RPMI7951 (cell line): ENCODE measurements around the gene INTS4. TPM values are rescaled to one million over a fixed set of nuclear protein-coding genes. Genes with fewer than 3 reads are reported as not detected.
"Not testable (repeated sequence)": the region's sequence is repeated elsewhere in the genome, so short reads cannot be mapped to it uniquely, and the experiment has no call there.

Source experiments
- DNase-seq: peaks from one replicate; pipeline ENCODE4 v3.0.0-alpha.2; 2012; ENCODE audit warnings: low read depth
- total RNA-seq: library from RNA; depleted of rRNA; stranded (reverse); fragments of >200 nt; shearing (Covaris generic); gene quantifications from 2 replicates; pipeline ENCODE4 v1.2.3, GENCODE V29; 2014; rRNA removed

INTS4 gene
- total RNA-seq, 1 experiment from 2014 or later = 29.7 TPM

DNA sequence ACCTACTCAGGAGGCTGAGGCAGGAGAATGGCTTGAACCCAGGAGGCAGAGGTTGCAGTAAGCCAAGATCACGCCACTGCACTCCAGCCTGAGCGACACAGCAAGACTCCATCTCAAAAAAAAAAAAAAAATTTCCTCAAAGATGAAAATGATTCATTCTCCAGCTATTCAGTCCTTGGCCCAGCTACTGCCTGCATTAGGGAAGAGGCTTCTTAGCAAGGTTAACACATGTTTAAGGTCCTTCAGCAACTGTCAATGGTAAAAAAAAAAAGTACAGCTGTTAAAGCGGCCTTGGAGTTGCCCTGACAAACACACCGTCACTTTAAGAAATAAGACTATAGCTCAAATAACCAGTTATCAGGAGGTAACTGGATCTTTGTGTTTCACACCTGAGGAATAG, 116.2 kb downstream of the INTS4 start:
- DNase-seq = peak; percentile 72

DNA sequence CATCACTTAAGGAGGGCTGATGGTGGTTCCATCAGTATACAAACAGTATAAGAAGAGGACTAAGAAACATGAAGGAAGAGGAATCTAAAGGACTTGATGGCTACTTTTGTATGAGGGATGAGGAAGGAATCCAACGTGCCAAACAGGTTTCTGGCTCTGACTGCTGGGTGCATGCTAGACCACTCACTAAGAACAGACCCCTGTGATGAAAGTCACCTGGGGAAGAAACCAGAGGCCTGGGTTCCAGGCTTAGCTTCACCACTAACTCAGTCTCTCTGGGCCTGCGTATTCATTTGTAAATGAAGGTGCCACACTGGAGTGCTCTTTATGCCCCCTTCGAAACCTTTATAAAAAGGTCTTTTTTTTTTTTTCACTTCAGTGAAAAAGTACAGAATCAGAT, 118.4 kb downstream of the INTS4 start:
- no peak for DNase-seq

DNA sequence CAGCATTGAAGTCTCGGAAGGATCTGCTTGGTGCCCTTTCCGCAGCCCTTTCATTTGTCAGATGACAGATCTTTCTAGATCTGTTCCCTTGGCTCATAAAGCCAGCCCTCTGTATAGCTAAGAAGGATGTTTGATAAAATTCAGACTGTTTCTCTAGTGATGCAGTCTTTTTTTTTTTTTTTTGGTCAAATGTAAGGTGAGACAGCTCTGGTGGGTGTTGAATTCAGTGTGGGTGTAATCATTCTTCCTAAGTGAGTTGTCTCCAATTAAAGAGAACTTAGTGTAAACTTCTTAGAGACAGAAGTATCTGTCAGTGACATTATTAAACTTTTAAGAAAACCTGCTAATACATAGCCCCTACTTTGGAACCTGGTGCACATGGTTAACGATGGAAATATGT, 120.3 kb downstream of the INTS4 start:
- no peak for DNase-seq

DNA sequence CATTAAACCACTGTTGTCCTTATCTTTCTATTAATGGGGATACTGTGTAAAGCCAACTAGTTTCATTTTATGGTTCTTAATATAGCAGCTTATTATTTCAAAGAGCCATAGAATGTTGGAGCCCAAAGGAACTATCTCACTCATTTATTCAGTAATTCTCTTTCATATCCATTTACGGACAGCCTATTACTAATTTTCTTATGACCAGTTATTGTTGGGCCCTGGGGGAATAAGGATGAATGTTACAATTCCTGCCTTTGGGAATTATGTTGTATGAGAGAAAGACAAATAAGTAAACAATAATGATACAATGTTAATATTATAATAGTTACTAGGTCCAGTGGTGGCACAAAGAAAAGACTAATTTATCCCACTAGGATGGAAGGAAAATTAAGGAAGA, 121.1 kb downstream of the INTS4 start:
- DNase-seq = no peak

DNA sequence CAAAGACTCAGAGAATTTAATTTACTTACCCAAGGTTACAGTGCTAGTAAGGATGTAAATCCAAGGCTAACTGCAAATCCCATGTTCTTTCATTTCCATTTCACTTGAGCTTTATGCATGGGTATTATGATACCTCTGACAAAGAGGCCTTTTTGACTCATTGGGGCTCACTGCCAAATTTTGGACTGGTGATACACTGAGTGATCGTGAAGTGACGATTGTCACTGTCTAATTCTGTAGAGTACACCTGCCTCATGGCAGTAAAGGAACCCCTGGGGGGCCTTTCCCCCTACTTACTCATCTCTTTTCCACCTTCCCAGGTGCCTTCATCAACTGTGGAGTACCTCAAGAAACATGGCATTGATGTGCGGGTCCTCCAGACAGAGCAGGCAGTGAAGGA, 122.6 kb downstream of the INTS4 start:
- no peak for DNase-seq

DNA sequence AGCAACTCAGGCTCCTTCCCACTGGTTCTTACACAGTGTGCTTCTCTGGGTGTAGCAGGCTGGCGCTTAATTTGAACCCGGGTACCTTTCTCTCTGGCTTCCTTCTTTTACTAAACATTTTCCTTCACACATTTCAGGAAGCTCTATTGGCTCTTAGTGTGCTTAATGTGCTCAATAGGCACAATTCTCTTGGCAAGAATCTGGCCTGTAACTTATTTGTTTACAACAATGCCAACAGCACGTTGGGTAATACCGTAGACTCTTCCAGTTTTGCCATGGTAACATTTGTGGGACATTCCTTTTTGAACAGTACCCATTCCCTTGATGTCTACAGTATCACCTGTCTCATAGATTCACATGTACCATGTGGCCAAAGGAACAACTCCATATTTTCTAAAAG, 125.7 kb downstream of the INTS4 start:
- no peak for DNase-seq

DNA sequence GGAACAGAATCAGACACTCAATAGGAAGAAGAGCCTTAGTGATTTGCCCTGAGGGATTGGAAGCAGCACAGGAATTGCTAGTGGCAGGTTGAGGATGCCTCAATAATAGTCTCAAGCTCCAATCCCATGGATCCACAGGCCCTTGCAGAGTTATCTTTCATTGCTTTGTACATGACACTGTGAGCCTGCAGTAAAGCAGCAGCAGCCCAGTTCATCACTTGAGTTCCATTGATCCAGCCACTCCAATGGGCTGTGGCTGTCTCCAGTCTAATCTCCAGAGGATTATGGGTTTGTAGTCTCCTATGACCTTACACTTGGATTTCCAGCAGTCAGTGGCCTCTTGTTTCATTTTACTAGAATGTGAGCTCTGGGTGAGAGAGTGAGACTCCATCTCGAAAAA, 128.1 kb downstream of the INTS4 start:
- DNase-seq = no peak

DNA sequence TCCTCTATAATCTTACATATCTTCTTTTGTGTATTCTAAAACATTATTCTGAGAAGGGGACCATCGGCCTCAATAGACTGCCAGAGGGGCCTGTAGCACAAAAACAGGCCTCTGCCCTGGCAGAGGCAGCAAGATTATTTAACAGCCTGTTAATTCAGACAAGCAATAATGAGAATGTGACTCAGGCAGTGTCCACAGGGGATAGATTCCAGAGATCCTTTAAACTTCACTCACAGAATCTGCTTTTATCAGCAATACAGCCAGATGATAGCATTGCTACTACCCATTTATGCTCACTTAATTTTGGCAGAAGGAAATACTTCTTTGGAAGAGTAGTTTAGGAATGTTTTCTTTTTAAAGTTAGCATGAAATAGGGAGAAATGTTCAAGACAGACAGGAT, 128.7 kb downstream of the INTS4 start:
- no peak for DNase-seq

DNA sequence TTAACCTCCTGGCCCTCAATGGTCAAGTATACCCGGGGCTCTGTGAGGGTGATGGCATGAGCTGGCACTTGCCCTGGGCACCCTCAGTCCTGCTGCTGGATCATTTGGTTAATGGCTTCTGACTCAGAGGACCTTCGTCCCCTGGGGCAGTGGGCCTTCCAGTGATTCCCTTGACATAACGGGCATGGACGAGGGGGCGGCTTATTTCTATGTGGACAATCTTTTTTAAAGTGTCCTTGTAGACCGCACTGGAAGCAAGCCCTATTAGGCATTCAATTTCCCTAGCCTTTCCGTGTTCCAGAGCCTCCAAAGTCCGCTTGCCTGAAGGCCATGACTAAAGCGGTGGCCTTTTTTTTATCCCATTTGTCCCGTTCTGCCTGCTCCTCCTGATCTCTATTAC, 133.0 kb downstream of the INTS4 start:
- peak; percentile 24 for DNase-seq

DNA sequence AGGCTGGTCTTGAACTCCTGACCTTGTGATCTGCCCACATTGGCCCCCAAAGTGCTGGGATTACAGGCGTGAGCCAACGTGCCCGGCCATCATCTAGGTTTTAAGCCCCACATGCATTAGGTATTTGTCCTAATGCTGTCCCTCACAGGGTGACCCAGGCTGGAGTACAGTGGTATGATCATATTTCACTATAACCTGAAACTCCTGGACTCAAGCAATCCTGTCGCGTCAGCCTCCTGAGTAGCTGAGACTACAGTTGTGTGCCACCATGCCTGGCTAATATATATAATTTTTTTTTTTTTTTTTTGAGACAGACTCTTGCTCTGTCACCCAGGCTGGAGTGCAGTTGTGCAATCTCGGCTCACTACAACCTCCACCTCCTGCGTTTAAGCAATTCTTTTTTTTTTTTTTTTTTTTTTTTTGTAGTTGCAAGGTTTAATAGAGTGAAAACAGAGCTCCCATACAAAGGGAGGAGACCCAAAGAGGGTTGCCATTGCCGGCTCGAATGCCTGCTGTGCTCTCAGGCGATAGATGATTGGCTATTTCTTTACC, 136.5 kb downstream of the INTS4 start:
- not testable (repeated sequence) for DNase-seq

DNA sequence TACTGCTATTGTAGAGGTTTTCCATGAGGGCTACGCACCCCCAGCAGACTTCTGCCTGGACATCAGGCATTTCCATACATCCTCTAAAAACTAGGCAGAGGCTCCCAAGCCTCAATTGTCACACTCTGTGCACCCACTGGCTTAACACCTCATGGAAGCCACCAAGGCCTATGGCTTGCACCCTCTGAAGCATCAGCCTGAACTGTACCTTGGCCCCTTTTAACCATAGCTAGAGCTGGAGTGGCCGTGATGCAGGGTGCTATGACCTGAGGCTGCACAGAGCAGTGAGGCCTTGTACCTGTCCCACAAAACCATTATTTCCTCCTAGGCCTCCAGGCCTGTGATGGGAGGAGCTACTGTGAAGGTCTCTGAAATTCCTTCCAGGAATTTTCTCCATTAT, 139.6 kb downstream of the INTS4 start:
- no peak for DNase-seq

DNA sequence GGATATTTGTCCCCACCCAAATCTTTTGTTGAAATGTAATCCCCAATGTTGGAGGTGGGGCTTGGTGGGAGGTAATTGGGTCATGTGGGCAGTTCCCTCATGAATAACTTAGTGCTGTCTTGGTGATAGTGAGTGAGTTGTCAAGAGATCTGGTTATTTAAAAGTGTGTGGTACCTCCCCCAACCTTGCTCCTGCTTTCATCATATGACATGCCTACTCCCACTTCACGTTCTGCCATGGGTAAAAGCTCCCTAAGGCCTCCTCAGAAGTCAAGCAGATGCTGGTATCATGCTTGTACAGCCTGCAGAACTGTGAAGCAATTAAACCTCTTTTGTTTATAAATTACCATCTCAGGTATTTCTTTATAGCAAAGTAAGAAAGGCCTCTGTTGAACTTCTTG, 143.0 kb downstream of the INTS4 start:
- no peak for DNase-seq

DNA sequence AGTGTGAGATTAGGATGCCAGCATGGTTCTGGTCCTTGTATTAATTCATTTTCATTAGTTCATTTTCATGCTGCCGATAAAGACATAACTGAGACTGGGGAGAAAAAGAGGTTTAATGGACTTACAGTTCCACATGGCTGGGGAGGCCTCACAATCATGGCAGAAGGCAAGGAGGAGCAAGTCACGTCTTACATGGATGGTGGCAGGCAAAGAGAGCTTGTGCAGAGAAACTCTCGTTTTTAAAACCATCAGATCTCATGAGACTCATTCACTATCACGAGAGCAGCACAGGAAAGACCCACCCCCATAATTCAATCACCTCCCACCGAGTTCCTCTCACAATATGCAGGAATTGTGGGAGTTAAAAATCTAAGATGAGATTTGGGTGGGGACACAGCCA, 150.8 kb downstream of the INTS4 start:
- DNase-seq = not testable (repeated sequence)

DNA sequence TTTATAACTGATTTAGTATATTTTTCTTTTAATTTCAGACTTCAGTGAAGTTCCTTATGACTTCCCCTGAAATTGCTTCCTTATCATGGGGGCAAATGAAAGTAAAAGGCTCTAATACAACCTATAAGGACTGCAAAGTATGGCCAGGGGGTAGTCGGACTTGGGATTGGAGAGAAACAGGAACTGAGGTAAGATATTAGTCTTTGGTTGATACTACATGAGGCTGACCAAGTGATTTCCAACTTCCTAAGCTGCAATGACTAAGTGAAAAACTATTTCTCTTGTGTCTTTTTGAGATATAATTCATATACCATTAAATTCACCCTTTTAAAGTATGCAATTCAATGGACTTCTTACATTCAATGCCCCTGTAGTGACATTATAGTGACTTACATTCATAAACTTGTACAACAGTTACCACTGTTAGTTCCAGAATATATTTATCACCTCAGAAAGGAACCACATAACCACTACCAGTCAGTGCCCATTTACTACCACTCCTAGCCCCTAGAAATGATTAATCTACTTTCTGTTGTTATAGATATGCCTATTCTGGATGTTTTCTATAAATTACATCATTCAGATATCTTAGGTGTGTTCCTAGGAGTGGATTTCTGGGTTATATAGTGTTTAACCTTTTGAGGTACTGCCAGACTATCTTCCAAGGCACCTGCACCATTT, 151.9 kb downstream of the INTS4 start:
- peak; percentile 17 for DNase-seq

DNA sequence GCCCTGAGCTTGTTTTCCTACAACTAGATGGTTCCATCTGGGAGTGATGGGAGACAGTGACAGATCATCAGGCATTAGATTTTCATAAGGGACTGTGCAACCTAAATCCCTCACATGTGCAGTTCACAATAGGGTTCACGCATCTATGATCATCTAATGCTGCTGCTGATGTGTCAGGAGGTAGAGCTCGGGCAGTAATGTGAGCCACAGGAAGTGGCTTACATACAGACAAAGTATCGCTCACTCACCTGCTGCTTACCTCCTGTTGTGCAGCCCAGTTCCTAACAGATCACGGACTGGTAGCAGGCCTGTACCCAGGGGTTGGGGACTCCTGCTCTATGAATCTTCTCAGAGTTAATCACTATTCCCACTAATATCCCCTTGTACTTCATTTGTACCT, 161.2 kb downstream of the INTS4 start:
- no peak for DNase-seq

DNA sequence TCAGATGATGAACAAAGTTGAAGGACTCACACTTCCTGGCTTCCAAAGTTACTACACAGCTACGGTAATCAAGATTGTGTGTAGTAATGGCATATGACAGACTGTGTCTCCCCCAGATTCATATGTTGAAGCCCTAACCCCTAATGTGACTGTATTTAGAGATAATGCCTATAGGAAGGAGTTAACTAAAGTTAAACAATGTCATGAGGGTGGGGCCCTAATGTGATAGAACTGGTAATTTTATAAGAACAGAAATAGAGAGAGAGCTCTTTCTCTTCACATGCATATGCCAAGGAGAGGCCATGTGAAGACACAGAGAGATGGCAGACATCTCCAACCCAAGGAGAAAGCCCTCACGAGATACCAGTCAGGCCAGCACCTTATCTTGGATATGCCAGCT, 165.5 kb downstream of the INTS4 start:
- no peak for DNase-seq

Other genes starting within 250 kb of the INTS4 start
- gene RSF1, start 173.9 kb downstream of the INTS4 start, total RNA-seq = 13.1 and 16.1 TPM in 2 replicates
- gene AAMDC, start 173.5 kb downstream of the INTS4 start, total RNA-seq = 71.7 and 72.2 TPM in 2 replicates
- gene KCTD14, start 28.6 kb upstream of the INTS4 start, total RNA-seq = 7.1 TPM in 2 replicates
- not detected in 2 replicates for gene THRSP, start 69.2 kb upstream of the INTS4 start, total RNA-seq
- gene NDUFC2, start 85.2 kb upstream of the INTS4 start, total RNA-seq = 320 and 392 TPM in 2 replicates
- gene ALG8, start 145.0 kb upstream of the INTS4 start, total RNA-seq = 87.5 and 115 TPM in 2 replicates
- gene KCTD21, start 194.0 kb upstream of the INTS4 start, total RNA-seq = 6.8 and 10.9 TPM in 2 replicates
- gene USP35, start 194.3 kb upstream of the INTS4 start, total RNA-seq = 3.8 and 5.3 TPM in 2 replicates